GM10266 (cell line): ENCODE measurements around the gene TEDC2.
"Not testable (repeated sequence)": the region's sequence is repeated elsewhere in the genome, so short reads cannot be mapped to it uniquely, and the experiment has no call there.

Source experiments
- DNase-seq: peaks from one replicate; pipeline ENCODE4 v3.0.0; 2012; ENCODE audit errors: extremely low spot score
- CTCF ChIP-seq: IDR thresholded peaks from 2 replicates; pipeline ENCODE4 v1.5.1; 2012; ENCODE audit warnings: mild to moderate bottlenecking, low read depth; ENCODE audit not compliant: control insufficient read depth, insufficient read depth; ENCODE audit errors: missing control alignments

TEDC2 gene

DNA sequence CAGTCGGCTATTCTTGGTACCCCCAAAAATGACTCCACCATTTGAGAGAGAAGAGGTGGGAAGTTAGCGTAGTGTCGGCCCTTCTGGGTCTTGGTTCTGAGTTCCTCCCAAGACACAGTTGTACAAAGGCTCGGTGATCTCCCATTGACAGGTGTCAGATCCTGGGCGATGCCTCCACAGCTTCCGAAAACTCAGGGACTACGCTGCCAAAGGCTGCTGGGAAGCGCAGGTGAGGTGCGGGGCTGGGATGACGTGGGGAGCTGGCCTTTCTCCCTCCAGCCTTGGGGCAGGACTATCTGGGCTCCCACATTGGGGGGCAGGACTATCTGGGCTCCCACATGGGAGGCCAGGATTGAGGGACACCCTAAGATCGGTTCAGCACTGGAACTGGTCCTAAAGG, 20.3 kb upstream of the TEDC2 start:
- TF ChIP-seq CTCF = no peak

GRCh38 chr16:2441143-2441804, 18.6 kb upstream of the TEDC2 start:
- DNase-seq = not testable (repeated sequence)

More for the DNA sequence above, 20.3 kb upstream of the TEDC2 start:
- DNase-seq = no peak

DNA sequence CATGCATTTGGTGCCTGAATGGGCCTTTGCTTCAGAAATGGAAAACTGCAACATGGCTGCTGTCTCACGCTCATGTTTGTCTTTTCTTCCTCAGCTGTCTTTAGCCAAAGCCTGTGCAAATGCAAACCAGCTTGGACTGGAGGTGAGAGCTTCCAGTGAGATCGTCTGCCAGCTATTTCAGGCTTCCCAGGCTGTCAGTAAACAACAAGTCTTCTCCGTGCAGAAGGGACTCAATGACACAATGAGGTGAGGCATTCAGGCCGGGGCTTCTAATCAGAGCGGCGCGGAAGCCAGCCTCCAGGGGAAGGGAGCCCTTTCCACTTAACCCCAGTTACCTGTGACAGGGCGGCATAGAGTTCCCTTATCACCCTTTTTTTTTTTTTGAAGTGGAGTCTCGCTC, 16.4 kb upstream of the TEDC2 start:
- no peak for TF ChIP-seq CTCF
- DNase-seq = no peak

GRCh38 chr16:2447920-2448583, 11.9 kb upstream of the TEDC2 start:
- TF ChIP-seq CTCF = no peak
- no peak for DNase-seq

- TF ChIP-seq CTCF = no peak
- no peak for DNase-seq
These were observed 10.8 kb upstream of the TEDC2 start for GRCh38 chr16:2449118-2449517.

GRCh38 chr16:2450535-2450934, 9.4 kb upstream of the TEDC2 start:
- no peak for DNase-seq
- no peak for TF ChIP-seq CTCF

- TF ChIP-seq CTCF = no peak
- no peak for DNase-seq
These were observed 8.9 kb upstream of the TEDC2 start for GRCh38 chr16:2450975-2451381.
